ENCODE results near the gene MOSMO.

MOSMO gene

DNA sequence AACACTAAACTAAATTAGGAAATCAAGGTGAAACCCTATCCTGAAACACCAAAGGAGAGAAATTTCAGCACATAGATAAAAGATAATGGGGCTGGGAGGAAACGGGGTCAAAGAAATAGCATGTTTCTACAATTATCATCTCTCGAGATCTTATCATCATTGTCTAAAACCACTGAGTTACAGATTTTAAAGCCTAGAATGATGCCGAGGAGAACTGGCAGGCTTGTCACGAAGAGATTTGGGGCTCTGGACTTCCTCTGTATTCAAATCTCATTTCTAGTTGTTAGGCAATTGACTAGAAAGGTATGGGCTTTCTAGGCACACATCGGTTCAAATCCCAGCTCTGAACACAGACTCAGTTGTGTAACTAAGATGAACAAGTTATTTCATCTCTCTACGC lies 16.3 kb upstream of the MOSMO start:
- no peaks in the 10 kb centered on the region for H3K4me1 ChIP-seq (ENCODE audit: control insufficient read depth, low read length)
- H3K79me2 ChIP-seq (ENCODE audit: control insufficient read depth, low read length): no peaks in the 10 kb centered on the region
- H4K20me1 ChIP-seq (ENCODE audit: control insufficient read depth, insufficient read depth, low read depth, low read length): no peaks in the 10 kb centered on the region
- TF ChIP-seq EZH2phosphoT487 (IDR thresholded peaks at IDR 0.05; ENCODE audit: borderline replicate concordance, low read length): no peak
- TF ChIP-seq, protein P1, sequence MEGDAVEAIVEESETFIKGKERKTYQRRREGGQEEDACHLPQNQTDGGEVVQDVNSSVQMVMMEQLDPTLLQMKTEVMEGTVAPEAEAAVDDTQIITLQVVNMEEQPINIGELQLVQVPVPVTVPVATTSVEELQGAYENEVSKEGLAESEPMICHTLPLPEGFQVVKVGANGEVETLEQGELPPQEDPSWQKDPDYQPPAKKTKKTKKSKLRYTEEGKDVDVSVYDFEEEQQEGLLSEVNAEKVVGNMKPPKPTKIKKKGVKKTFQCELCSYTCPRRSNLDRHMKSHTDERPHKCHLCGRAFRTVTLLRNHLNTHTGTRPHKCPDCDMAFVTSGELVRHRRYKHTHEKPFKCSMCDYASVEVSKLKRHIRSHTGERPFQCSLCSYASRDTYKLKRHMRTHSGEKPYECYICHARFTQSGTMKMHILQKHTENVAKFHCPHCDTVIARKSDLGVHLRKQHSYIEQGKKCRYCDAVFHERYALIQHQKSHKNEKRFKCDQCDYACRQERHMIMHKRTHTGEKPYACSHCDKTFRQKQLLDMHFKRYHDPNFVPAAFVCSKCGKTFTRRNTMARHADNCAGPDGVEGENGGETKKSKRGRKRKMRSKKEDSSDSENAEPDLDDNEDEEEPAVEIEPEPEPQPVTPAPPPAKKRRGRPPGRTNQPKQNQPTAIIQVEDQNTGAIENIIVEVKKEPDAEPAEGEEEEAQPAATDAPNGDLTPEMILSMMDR (IDR thresholded peaks at IDR 0.05; ENCODE audit: low read depth, low read length, poor library complexity, severe bottlenecking): no peak
- H3K4me2 ChIP-seq (ENCODE audit: low read length): no peak overlapping the region
- no peaks in the 10 kb centered on the region for H3K36me3 ChIP-seq (ENCODE audit: control insufficient read depth, low read length)
- H3K9me3 ChIP-seq (ENCODE audit: control insufficient read depth, insufficient read depth, low read length): no peaks in the 10 kb centered on the region
- H3K27ac ChIP-seq (ENCODE audit: low read depth, low read length): no peak overlapping the region
- 0 out of 2 replicates have a peak, but pooled peaks cover 2% of the 10 kb centered on the region for H3F3A ChIP-seq (ENCODE audit: control insufficient read depth, insufficient read depth)
- no peak overlapping the region for H3K4me3 ChIP-seq (ENCODE audit: low read length)
- no peaks in the 10 kb centered on the region for H3K27me3 ChIP-seq (ENCODE audit: control insufficient read depth, low read length)
- H3K9me2 ChIP-seq (replicated peaks; ENCODE audit: control insufficient read depth, low read length): no peaks in the 10 kb centered on the region

DNA sequence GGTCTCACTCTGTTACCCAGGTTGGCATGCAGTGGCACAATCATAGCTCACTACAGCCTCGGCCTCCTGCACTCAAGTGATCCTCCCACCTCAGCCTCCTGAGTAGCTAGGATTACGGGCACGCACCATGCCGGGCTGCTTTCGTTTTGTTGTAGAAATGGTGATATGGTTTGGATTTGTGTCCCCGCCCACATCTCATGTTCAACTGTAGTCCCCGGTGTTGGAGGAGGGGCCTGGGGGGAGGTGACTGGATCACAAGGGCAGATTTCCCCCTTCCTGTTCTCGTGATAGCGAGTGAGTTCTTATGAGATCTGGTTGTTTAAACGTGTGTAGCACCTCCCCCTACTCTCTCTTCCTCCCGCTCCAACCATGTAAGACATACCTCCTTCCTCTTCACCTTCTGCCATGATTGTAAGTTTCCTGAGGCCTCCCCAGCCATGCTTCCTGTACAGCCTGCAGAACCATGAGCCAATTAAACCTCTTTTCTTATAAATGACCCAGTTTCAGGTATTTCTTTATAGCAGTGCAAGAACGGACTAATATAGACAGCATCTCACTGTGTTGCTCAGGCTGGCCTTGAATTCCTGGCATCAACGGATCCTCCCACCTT lies 12.9 kb upstream of the MOSMO start:
- Histone ChIP-seq H3K4me2 (ENCODE audit: low read length) (no peak overlapping the region), H3K4me1 (ENCODE audit: control insufficient read depth, low read length) (no peaks in the 10 kb centered on the region), H3K9me3 (ENCODE audit: control insufficient read depth, insufficient read depth, low read length) (no peaks in the 10 kb centered on the region), H3K9me2 (replicated peaks; ENCODE audit: control insufficient read depth, low read length) (no peaks in the 10 kb centered on the region), H3K27ac (ENCODE audit: low read depth, low read length) (no peak overlapping the region), H3K79me2 (ENCODE audit: control insufficient read depth, low read length) (no peaks in the 10 kb centered on the region), H4K20me1 (ENCODE audit: control insufficient read depth, insufficient read depth, low read depth, low read length) (no peaks in the 10 kb centered on the region), H3K4me3 (ENCODE audit: low read length) (no peak overlapping the region), H3F3A (ENCODE audit: control insufficient read depth, insufficient read depth) (0 out of 2 replicates have a peak, but pooled peaks cover 2% of the 10 kb centered on the region), H3K36me3 (ENCODE audit: control insufficient read depth, low read length) (no peaks in the 10 kb centered on the region), H3K27me3 (ENCODE audit: control insufficient read depth, low read length) (no peaks in the 10 kb centered on the region)
- TF ChIP-seq, protein P1 (IDR thresholded peaks at IDR 0.05; ENCODE audit: low read depth, low read length, poor library complexity, severe bottlenecking): no peak
- no peak for TF ChIP-seq EZH2phosphoT487 (IDR thresholded peaks at IDR 0.05; ENCODE audit: borderline replicate concordance, low read length)

DNA sequence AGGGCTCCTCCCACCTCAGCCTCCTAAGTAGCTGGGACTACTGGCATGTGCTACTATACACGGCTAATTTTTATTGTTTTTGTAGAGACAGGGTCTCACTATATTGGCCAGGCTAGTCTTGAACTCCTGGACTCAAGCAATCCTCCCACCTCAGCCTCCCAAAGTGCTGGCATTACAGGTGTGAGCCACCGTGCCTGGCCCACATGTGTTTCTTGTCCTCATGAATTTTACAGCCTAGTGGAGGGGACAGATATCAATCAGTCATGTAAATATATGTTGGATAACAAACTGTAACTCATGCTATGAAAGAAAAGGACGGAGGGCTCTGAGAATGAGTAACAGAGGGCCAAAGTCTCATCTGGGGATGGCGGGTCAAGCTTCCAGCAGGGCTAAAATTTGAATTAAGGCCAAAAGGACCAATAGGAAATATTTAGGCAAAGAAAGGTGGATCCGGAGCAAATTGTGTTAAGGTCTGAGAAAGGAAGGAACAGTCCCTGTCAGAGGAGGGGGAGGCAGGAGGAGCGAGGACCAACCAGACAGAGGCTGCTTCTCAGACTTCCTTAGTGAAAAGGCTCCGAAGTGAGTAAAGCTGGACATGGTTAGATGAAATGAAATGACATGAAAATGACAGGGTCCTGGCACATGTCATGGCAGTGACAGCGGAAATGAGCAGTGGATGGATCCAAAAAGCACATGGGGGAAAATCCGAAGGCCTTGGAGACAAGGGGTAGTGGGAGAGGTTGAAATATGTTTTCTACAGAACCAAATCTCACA lies 10.8 kb upstream of the MOSMO start:
- H3K4me3 ChIP-seq (ENCODE audit: low read length): no peak overlapping the region
- no peaks in the 10 kb centered on the region for H3F3A ChIP-seq (ENCODE audit: control insufficient read depth, insufficient read depth)
- no peaks in the 10 kb centered on the region for H3K79me2 ChIP-seq (ENCODE audit: control insufficient read depth, low read length)
- H3K4me2 ChIP-seq (ENCODE audit: low read length): no peak overlapping the region
- H3K9me2 ChIP-seq (replicated peaks; ENCODE audit: control insufficient read depth, low read length): no peaks in the 10 kb centered on the region
- no peaks in the 10 kb centered on the region for H3K9me3 ChIP-seq (ENCODE audit: control insufficient read depth, insufficient read depth, low read length)
- no peaks in the 10 kb centered on the region for H3K36me3 ChIP-seq (ENCODE audit: control insufficient read depth, low read length)
- H4K20me1 ChIP-seq (ENCODE audit: control insufficient read depth, insufficient read depth, low read depth, low read length): no peaks in the 10 kb centered on the region
- no peak overlapping the region for H3K27ac ChIP-seq (ENCODE audit: low read depth, low read length)
- H3K4me1 ChIP-seq (ENCODE audit: control insufficient read depth, low read length): peaks cover 3% of the 10 kb centered on the region; the same call in 1 of the 2 replicates
- no peak for TF ChIP-seq EZH2phosphoT487 (IDR thresholded peaks at IDR 0.05; ENCODE audit: borderline replicate concordance, low read length)
- TF ChIP-seq, protein P1 (IDR thresholded peaks at IDR 0.05; ENCODE audit: low read depth, low read length, poor library complexity, severe bottlenecking): no peak
- H3K27me3 ChIP-seq (ENCODE audit: control insufficient read depth, low read length): no peaks in the 10 kb centered on the region
